Neuron (in vitro differentiated cells): Measurements from ENCODE around the gene FCHO1.

Experiments used
- H2AFZ ChIP-seq: one replicate; pipeline ENCODE4 v1.6.1; 2013; ENCODE audit warnings: low read depth, mild to moderate bottlenecking, inconsistent platforms, low read length, moderate library complexity
- H3K27me3 ChIP-seq: one replicate; pipeline ENCODE4 v1.6.1; 2013; ENCODE audit warnings: low read length; ENCODE audit not compliant: insufficient read depth
- H3K36me3 ChIP-seq: one replicate; pipeline ENCODE4 v1.6.1; 2013; ENCODE audit warnings: low read length; ENCODE audit not compliant: insufficient read depth
- H3K4me1 ChIP-seq: one replicate; pipeline ENCODE4 v1.6.1; 2013; ENCODE audit warnings: low read length; ENCODE audit not compliant: insufficient read depth
- H3K4me3 ChIP-seq: 2 replicates; pipeline ENCODE4 v1.5.1; 2013; ENCODE audit warnings: mild to moderate bottlenecking, low read length, moderate library complexity
- H3K9me3 ChIP-seq: one replicate; pipeline ENCODE4 v1.6.1; 2013; ENCODE audit warnings: low read length

The FCHO1 gene

GRCh38 chr19:17751103-17751911, at the start of gene FCHO1:
TSS of gene FCHO1 (plus strand) at chr19:17751477. CDS start at chr19:17755165, 3,688 bp downstream.
- no peak within 1 kb of the TSS for H2AFZ ChIP-seq
- peaks cover 37% of the 10 kb centered on the region for H3K4me1 ChIP-seq
- H3K36me3 ChIP-seq, result no peaks in the 10 kb centered on the region

GRCh38 chr19:17703824-17704463, 47.3 kb upstream of the FCHO1 start:
- H3K36me3 ChIP-seq, result no peaks in the 10 kb centered on the region
- H3K4me3 ChIP-seq, result no peak overlapping the region
- peaks cover 6% of the 10 kb centered on the region for H3K27me3 ChIP-seq
- H3K9me3 ChIP-seq, result no peaks in the 10 kb centered on the region
- H2AFZ ChIP-seq, result no peak overlapping the region
- H3K4me1 ChIP-seq, result no peaks in the 10 kb centered on the region

More at GRCh38 chr19:17751103-17751911, at the start of gene FCHO1:
- no peak within 1 kb of the TSS for H3K4me3 ChIP-seq
- H3K27me3 ChIP-seq, result no peaks in the 10 kb centered on the region
- no peaks in the 10 kb centered on the region for H3K9me3 ChIP-seq

DNA sequence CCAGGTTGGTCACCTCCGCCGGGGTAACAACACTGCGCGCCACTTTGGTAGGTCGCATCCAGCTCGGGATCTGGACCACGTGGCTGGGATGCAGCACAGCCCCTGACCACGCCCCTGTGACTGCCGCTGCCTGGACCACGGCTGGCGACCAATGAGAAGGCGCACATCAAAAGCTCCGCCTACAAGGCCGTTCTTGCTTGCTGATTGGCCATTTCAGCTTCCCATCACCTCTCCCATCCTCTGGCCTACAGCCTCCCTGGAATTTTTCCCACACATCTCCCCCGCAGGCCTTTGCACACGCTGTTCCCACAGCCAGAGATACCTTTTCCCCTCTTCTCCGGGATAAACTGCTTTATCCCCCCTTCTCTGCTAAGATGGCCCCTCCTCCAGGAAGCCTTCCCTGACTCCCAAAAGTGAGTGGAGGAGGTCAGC, 44.5 kb upstream of the FCHO1 start:
- no peaks in the 10 kb centered on the region for H3K4me1 ChIP-seq
- no peak overlapping the region for H2AFZ ChIP-seq
- H3K4me3 ChIP-seq, result no peak overlapping the region
- no peaks in the 10 kb centered on the region for H3K9me3 ChIP-seq
- H3K27me3 ChIP-seq, result peaks cover 3% of the 10 kb centered on the region
- H3K36me3 ChIP-seq, result no peaks in the 10 kb centered on the region

GRCh38 chr19:17711851-17712250, 39.4 kb upstream of the FCHO1 start:
- H3K36me3 ChIP-seq, result no peaks in the 10 kb centered on the region
- H3K27me3 ChIP-seq, result no peaks in the 10 kb centered on the region
- no peaks in the 10 kb centered on the region for H3K4me1 ChIP-seq
- H3K9me3 ChIP-seq, result no peaks in the 10 kb centered on the region
- H3K4me3 ChIP-seq, result no peak overlapping the region
- H2AFZ ChIP-seq, result no peak overlapping the region

- H3K27me3 ChIP-seq, result no peaks in the 10 kb centered on the region
- no peak overlapping the region for H2AFZ ChIP-seq
- H3K9me3 ChIP-seq, result no peaks in the 10 kb centered on the region
- H3K36me3 ChIP-seq, result peaks cover 5% of the 10 kb centered on the region
- H3K4me1 ChIP-seq, result peaks cover 20% of the 10 kb centered on the region
- H3K4me3 ChIP-seq, result no peak overlapping the region
Observed at GRCh38 chr19:17716309-17716929, 34.9 kb upstream of the FCHO1 start.

DNA sequence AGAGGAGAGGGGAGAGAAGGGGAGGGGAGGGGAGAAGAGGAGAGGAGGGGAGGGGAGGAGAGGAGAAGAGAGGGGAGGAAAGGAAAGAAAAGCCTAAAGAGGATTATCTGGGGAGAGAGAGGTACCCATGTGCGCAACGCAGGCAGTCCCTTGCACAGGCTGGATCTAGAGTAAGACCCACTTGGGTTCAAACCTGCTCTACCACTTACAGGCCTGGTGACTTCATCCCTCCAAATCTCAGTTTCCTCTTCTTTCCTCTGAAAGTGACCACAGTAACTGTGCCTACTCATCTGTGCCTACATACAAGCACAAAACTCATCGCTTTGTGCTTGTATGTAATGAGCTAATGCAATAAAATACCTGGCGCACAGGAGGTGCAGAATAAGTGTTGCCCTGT, 32.7 kb upstream of the FCHO1 start:
- Histone ChIP-seq H3K36me3 (peaks cover 20% of the 10 kb centered on the region), H2AFZ (peak overlapping the region; percentile 61), H3K4me3 (peak overlapping the region; percentile 60), H3K27me3 (no peaks in the 10 kb centered on the region), H3K4me1 (peaks cover 20% of the 10 kb centered on the region), H3K9me3 (no peaks in the 10 kb centered on the region)

DNA sequence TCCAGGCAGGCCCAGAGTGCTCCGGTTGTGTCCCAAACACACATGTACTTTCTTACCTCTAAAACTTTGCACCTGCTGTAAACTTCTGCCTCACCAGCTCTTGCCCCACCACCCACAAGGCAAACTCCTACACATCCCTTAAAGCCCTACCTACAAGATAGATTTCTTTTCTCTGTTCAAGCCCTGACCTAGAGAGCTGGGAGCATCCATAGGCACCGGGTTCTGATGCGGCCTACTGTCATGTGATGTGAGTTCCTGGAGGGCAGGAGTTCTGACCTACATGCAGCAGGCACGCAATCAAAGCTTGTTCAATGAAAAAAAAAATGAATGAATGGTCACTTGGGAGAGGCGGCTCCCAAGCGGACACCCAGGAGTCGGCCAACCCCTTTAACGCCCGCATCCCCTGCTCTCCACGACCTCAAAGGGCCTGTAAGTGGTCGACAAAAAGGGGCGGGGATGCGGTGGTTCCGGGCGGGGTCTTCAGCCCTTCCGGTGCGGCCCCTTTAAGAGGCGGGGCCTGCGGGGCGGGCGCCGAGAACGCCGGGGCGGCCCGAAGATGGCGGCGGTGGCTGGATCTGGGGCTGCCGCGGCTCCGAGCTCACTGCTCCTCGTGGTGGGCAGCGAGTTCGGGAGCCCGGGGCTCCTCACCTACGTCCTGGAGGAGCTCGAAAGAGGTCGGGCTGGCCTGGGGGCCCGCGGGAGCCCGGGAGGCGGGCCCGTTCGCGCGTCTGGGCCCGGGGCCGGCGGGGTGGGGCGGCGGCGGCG, 32.1 kb upstream of the FCHO1 start, which contains the start of gene MAP1S:
TSS of gene MAP1S (plus strand) at position 534 of the 765 bp plus-strand sequence. CDS start at position 557, 23 bp downstream.
- peak within 1 kb of the TSS; percentile 60 for H3K4me3 ChIP-seq
- peaks cover 20% of the 10 kb centered on the region for H3K4me1 ChIP-seq
- peak within 1 kb of the TSS; percentile 61 for H2AFZ ChIP-seq
- peaks cover 25% of the 10 kb centered on the region for H3K36me3 ChIP-seq
- H3K9me3 ChIP-seq, result no peaks in the 10 kb centered on the region
- no peaks in the 10 kb centered on the region for H3K27me3 ChIP-seq

- H3K36me3 ChIP-seq, result peaks cover 31% of the 10 kb centered on the region
Observed at GRCh38 chr19:17719730-17720400, 31.4 kb upstream of the FCHO1 start.

DNA sequence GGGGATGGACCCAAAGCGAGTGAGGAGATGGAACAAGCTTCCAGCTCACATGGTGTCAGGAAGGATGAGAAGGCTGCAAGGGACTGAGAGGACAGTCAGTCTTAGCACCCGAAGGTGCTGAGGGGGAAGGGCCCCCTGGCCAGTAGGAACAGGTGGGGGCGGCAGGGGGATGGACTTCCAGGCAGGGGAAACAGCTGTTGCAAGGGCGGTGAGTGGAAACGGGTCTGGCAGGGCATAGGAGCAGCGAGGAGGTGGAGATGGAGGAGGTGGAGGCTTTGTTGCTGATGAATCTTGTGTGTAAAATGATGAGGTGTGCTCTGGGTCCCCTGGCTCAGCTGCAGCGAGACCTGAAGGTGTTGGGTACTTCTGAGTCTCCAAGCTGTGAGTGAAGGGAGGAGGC, 30.8 kb upstream of the FCHO1 start:
- Histone ChIP-seq H3K4me1 (peaks cover 20% of the 10 kb centered on the region), H3K27me3 (no peaks in the 10 kb centered on the region), H3K4me3 (peak overlapping the region; percentile 60), H3K9me3 (no peaks in the 10 kb centered on the region), H3K36me3 (peaks cover 37% of the 10 kb centered on the region), H2AFZ (no peak overlapping the region)

More at GRCh38 chr19:17719730-17720400, 31.4 kb upstream of the FCHO1 start:
- H2AFZ ChIP-seq, result no peak overlapping the region
- H3K4me3 ChIP-seq, result peak overlapping the region; percentile 60
- no peaks in the 10 kb centered on the region for H3K9me3 ChIP-seq
- no peaks in the 10 kb centered on the region for H3K27me3 ChIP-seq
- peaks cover 20% of the 10 kb centered on the region for H3K4me1 ChIP-seq

DNA sequence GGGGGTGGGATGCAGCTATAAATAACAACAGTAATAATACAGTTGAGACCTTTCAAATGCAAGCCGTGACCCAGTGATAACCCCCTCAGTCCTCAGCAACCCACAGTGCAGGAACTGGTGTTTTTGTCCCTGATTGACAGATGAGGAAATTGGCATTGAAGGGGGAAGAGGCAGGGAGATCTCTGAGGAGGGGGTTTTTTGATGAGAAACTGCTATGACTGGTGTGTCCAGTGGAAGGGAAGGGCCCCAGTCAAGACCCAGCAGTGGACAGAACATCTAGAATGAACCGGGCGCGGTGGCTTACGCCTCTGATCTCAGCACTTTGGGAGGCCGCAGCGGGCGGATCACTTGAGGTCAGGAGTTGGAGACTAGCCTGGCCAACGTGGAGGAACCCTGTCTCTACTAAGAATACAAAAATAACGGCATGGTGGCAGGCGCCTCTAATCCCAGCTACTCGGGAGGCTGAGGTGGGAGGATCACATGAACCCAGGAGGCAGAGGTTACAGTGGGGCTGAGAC, 30.1 kb upstream of the FCHO1 start:
- Histone ChIP-seq H3K4me1 (peaks cover 20% of the 10 kb centered on the region), H3K27me3 (no peaks in the 10 kb centered on the region), H2AFZ (no peak overlapping the region), H3K4me3 (peak overlapping the region; percentile 60), H3K9me3 (no peaks in the 10 kb centered on the region), H3K36me3 (peaks cover 44% of the 10 kb centered on the region)

GRCh38 chr19:17721821-17722220, 29.5 kb upstream of the FCHO1 start:
- Histone ChIP-seq H3K4me3 (no peak overlapping the region), H3K4me1 (peaks cover 20% of the 10 kb centered on the region), H2AFZ (no peak overlapping the region), H3K27me3 (no peaks in the 10 kb centered on the region), H3K36me3 (peaks cover 48% of the 10 kb centered on the region), H3K9me3 (no peaks in the 10 kb centered on the region)

GRCh38 chr19:17722655-17723240, 28.5 kb upstream of the FCHO1 start:
- peaks cover 58% of the 10 kb centered on the region for H3K36me3 ChIP-seq
- no peaks in the 10 kb centered on the region for H3K9me3 ChIP-seq
- peaks cover 20% of the 10 kb centered on the region for H3K4me1 ChIP-seq
- no peak overlapping the region for H3K4me3 ChIP-seq
- no peaks in the 10 kb centered on the region for H3K27me3 ChIP-seq
- no peak overlapping the region for H2AFZ ChIP-seq
